ENCODE measurements around the gene ZBTB7C.

DNA sequence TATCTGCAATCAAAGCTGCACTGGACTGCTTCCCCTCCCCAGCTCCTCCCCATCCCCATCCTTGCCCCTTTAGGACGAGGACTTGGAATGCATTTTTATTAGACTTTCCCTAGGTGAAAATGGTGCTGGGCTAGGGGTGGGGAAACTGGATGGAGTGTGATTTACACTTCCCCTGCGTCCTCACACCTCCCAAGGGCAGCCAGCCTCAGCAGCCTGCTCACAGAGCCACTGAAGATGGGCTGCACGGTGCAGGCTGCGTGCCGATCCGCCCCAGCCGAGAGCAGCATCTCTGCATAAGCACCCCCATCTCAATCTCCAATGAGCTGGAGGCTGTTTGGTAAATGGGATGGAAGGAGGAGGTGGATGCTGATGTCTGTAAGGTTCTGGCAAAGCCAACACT, 87.6 kb downstream of the ZBTB7C start:
- TF ChIP-seq, protein P1, sequence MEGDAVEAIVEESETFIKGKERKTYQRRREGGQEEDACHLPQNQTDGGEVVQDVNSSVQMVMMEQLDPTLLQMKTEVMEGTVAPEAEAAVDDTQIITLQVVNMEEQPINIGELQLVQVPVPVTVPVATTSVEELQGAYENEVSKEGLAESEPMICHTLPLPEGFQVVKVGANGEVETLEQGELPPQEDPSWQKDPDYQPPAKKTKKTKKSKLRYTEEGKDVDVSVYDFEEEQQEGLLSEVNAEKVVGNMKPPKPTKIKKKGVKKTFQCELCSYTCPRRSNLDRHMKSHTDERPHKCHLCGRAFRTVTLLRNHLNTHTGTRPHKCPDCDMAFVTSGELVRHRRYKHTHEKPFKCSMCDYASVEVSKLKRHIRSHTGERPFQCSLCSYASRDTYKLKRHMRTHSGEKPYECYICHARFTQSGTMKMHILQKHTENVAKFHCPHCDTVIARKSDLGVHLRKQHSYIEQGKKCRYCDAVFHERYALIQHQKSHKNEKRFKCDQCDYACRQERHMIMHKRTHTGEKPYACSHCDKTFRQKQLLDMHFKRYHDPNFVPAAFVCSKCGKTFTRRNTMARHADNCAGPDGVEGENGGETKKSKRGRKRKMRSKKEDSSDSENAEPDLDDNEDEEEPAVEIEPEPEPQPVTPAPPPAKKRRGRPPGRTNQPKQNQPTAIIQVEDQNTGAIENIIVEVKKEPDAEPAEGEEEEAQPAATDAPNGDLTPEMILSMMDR (IDR thresholded peaks at IDR 0.05; ENCODE audit: insufficient read depth, low read length, poor library complexity, severe bottlenecking), result no peak
- TF ChIP-seq EZH2phosphoT487 (conservative IDR thresholded peaks at IDR 0.05; ENCODE audit: low read length), result no peak

Data from SU-DHL-6 (cell line).